GM23248 (cell line): ENCODE results near the gene ZNF502. TPM values are rescaled to one million over a fixed set of nuclear protein-coding genes. Genes with fewer than 3 reads are reported as not detected.
A peak's percentile ranks its signal among the peaks of the same experiment; 100 is the strongest.

Experiments
- DNase-seq: peaks from one replicate; pipeline ENCODE4 v3.0.0-alpha.2; 2015
- H2AFZ ChIP-seq: fragments of 200-600 bp; sonication (generic); 2 replicates; pipeline ENCODE4 v1.6.1; 2016; ENCODE audit warnings: antibody characterized with exemption
- H3F3A ChIP-seq: fragments of 200-600 bp; sonication (generic); 2 replicates; pipeline ENCODE4 v1.6.1; 2016; ENCODE audit warnings: mild to moderate bottlenecking, antibody characterized with exemption, mixed run types; ENCODE audit not compliant: insufficient read depth
- H3K27ac ChIP-seq: fragments of 200-600 bp; sonication (generic); 2 replicates; pipeline ENCODE4 v1.5.1; 2016; ENCODE audit warnings: mild to moderate bottlenecking
- H3K27me3 ChIP-seq: fragments of 200-600 bp; sonication (generic); replicated peaks from 2 replicates; pipeline ENCODE4 v1.6.1; 2016; ENCODE audit warnings: mild to moderate bottlenecking; ENCODE audit not compliant: insufficient read depth
- H3K36me3 ChIP-seq: fragments of 200-600 bp; sonication (generic); 2 replicates; pipeline ENCODE4 v1.6.1; 2016; ENCODE audit warnings: low read depth, mild to moderate bottlenecking
- H3K4me1 ChIP-seq: fragments of 200-600 bp; sonication (generic); 2 replicates; pipeline ENCODE4 v1.6.1; 2016; ENCODE audit warnings: mild to moderate bottlenecking; ENCODE audit not compliant: insufficient read depth
- H3K4me2 ChIP-seq: fragments of 200-600 bp; sonication (generic); one replicate; pipeline ENCODE4 v1.6.1; 2016; ENCODE audit warnings: mild to moderate bottlenecking; ENCODE audit not compliant: unreplicated experiment
- H3K4me3 ChIP-seq: fragments of 200-600 bp; sonication (generic); 2 replicates; pipeline ENCODE4 v1.5.1; 2016; ENCODE audit warnings: mild to moderate bottlenecking
- H3K79me2 ChIP-seq: fragments of 200-600 bp; sonication (generic); 2 replicates; pipeline ENCODE4 v1.6.1; 2016; ENCODE audit warnings: mild to moderate bottlenecking; ENCODE audit not compliant: insufficient read depth
- H3K9ac ChIP-seq: fragments of 200-600 bp; sonication (generic); 2 replicates; pipeline ENCODE4 v1.6.1; 2016; ENCODE audit warnings: mild to moderate bottlenecking
- H3K9me2 ChIP-seq: fragments of 200-600 bp; sonication (generic); 2 replicates; pipeline ENCODE4 v1.6.1; 2016; ENCODE audit warnings: mixed run types, mild to moderate bottlenecking, moderate library complexity; ENCODE audit not compliant: insufficient read depth
- H3K9me3 ChIP-seq: fragments of 200-600 bp; sonication (generic); one replicate; pipeline ENCODE4 v1.6.1; 2017; ENCODE audit warnings: low read depth
- H4K20me1 ChIP-seq: fragments of 200-600 bp; sonication (generic); 2 replicates; pipeline ENCODE4 v1.6.0; 2016; ENCODE audit not compliant: insufficient read depth
- EZH2 ChIP-seq: fragments of 200-600 bp; sonication (generic); IDR thresholded peaks from 2 replicates; pipeline ENCODE4 v1.6.1; 2018; ENCODE audit warnings: antibody characterized with exemption, mild to moderate bottlenecking; ENCODE audit not compliant: insufficient read depth, poor library complexity, severe bottlenecking
- EZH2phosphoT487 ChIP-seq: fragments of 200-600 bp; sonication (generic); IDR thresholded peaks from 2 replicates; pipeline ENCODE4 v1.6.1; 2018; ENCODE audit warnings: antibody characterized with exemption, moderate library complexity, mild to moderate bottlenecking, low read depth; ENCODE audit not compliant: insufficient read depth
- WGBS, 2 experiments: methylation state at CpG; one replicate each; pipeline ENCODE4 v1.1.6; 2015 to 2017; ENCODE audit warnings: low lambda C conversion rate in 2 of 2, low coverage in 1 of 2; ENCODE audit errors: missing lambda C conversion rate in 2 of 2; 5-methylcytosine and 5-hydroxymethylcytosine counted together
- in situ Hi-C: fragments of 300-500 bp; cut with MboI; formaldehyde crosslinking; loops from 2 replicates; pipeline ENCODE4 v1.15.0; 2020
- polyA plus RNA-seq: library from polyadenylated mRNA; unstranded; fragments of >200 nt; fragmentation: Nextera tagmentation; extraction: Ambion mirVana; gene quantifications from 2 replicates; pipeline ENCODE4 v1.2.1, GENCODE V29; 2016
- total RNA-seq: library from RNA; depleted of rRNA; stranded (reverse); fragments of >200 nt; shearing (Covaris generic); gene quantifications from 2 replicates; pipeline ENCODE4 v1.2.3, GENCODE V29; 2014

Gene ZNF502
- total and polyA plus RNA-seq, 2 experiments from 2014 or later, result 2.4 to 3.8 TPM

- H3K27me3 ChIP-seq, result no peaks in the 10 kb centered on the region
- peaks cover 27% of the 10 kb centered on the region for H3F3A ChIP-seq
- peak overlapping the region; percentile 85 for H3K4me2 ChIP-seq
- H3K9ac ChIP-seq, result peak overlapping the region; percentile 84
- H3K36me3 ChIP-seq, result no peaks in the 10 kb centered on the region
- no peaks in the 10 kb centered on the region for H4K20me1 ChIP-seq
- 4% methylated on average over 38 to 48 of the region's 48 CpGs for WGBS, 2 experiments
- TF ChIP-seq EZH2, result no peak
- TF ChIP-seq EZH2phosphoT487, result no peak
- H3K79me2 ChIP-seq, result peaks cover 10% of the 10 kb centered on the region; the same call in 1 of the 2 replicates
- peak overlapping the region; percentile 96 for H2AFZ ChIP-seq
- H3K27ac ChIP-seq, result no peak overlapping the region
- peak; percentile 91 for DNase-seq
- peak overlapping the region; percentile 77 for H3K4me3 ChIP-seq
- peaks cover 17% of the 10 kb centered on the region for H3K4me1 ChIP-seq
- no peaks in the 10 kb centered on the region for H3K9me3 ChIP-seq
- H3K9me2 ChIP-seq, result no peaks in the 10 kb centered on the region
- in situ Hi-C loops, result no loop called here
Measured at GRCh38 chr3:44685128-44685800, 27.2 kb upstream of the ZNF502 start.

- Histone ChIP-seq H3K36me3 (no peaks in the 10 kb centered on the region), H3K4me1 (peaks cover 3% of the 10 kb centered on the region; the same call in 1 of the 2 replicates), H3K27ac (no peak overlapping the region), H3K79me2 (0 out of 2 replicates have a peak, but pooled peaks cover 7% of the 10 kb centered on the region), H3K9me3 (no peaks in the 10 kb centered on the region), H3F3A (peaks cover 6% of the 10 kb centered on the region), H3K9ac (no peak overlapping the region), H4K20me1 (no peaks in the 10 kb centered on the region), H2AFZ (no peak overlapping the region), H3K27me3 (0 out of 2 replicates have a peak, but pooled peaks cover 3% of the 10 kb centered on the region), H3K4me3 (no peak overlapping the region), H3K4me2 (no peak overlapping the region), H3K9me2 (no peaks in the 10 kb centered on the region)
- no peak for DNase-seq
- no peak for TF ChIP-seq EZH2
- no peak for TF ChIP-seq EZH2phosphoT487
- in situ Hi-C loops, result no loop called here
- 3 to 7% methylated on average over 1 of the region's 1 CpG for WGBS, 2 experiments
Measured at GRCh38 chr3:44687898-44688297, 24.6 kb upstream of the ZNF502 start.

- no peaks in the 10 kb centered on the region for H3K4me1 ChIP-seq
- H3K36me3 ChIP-seq, result peaks cover 66% of the 10 kb centered on the region
- H3K9me2 ChIP-seq, result no peaks in the 10 kb centered on the region
- H2AFZ ChIP-seq, result no peak overlapping the region
- DNase-seq, result peak; percentile 26
- TF ChIP-seq EZH2 (no peak), EZH2phosphoT487 (no peak)
- peaks cover 26% of the 10 kb centered on the region for H3K9me3 ChIP-seq
- H3K79me2 ChIP-seq, result peaks cover 15% of the 10 kb centered on the region; the same call in 1 of the 2 replicates
- in situ Hi-C loops, result no loop called here
- no peak overlapping the region for H3K4me3 ChIP-seq
- no peaks in the 10 kb centered on the region for H4K20me1 ChIP-seq
- H3F3A ChIP-seq, result peaks cover 17% of the 10 kb centered on the region
- 88% methylated on average over 10 of the region's 10 CpGs for WGBS, 2 experiments
- no peak overlapping the region for H3K9ac ChIP-seq
- H3K27ac ChIP-seq, result no peak overlapping the region
- H3K4me2 ChIP-seq, result no peak overlapping the region
- no peaks in the 10 kb centered on the region for H3K27me3 ChIP-seq
Measured at GRCh38 chr3:44721231-44722102, 9.0 kb downstream of the ZNF502 start.

GRCh38 chr3:44722103-44722401 is 9.6 kb downstream of the ZNF502 start:
- TF ChIP-seq EZH2phosphoT487 (no peak), EZH2 (no peak)
- no peaks in the 10 kb centered on the region for H3K4me1 ChIP-seq
- H3K9ac ChIP-seq, result no peak overlapping the region
- in situ Hi-C loops, result no loop called here
- peaks cover 60% of the 10 kb centered on the region for H3K36me3 ChIP-seq
- H3K9me3 ChIP-seq, result peaks cover 26% of the 10 kb centered on the region
- 90 to 95% methylated on average over 1 of the region's 1 CpG for WGBS, 2 experiments
- no peaks in the 10 kb centered on the region for H3K27me3 ChIP-seq
- H3K79me2 ChIP-seq, result peaks cover 15% of the 10 kb centered on the region; the same call in 1 of the 2 replicates
- no peak overlapping the region for H3K4me2 ChIP-seq
- DNase-seq, result peak; percentile 2
- H4K20me1 ChIP-seq, result no peaks in the 10 kb centered on the region
- no peaks in the 10 kb centered on the region for H3K9me2 ChIP-seq
- no peak overlapping the region for H3K27ac ChIP-seq
- no peak overlapping the region for H3K4me3 ChIP-seq
- no peak overlapping the region for H2AFZ ChIP-seq
- peaks cover 17% of the 10 kb centered on the region for H3F3A ChIP-seq
